Upper lobe of right lung (tissue), 1 donor: ENCODE results near the gene PDXDC1. TPM values are rescaled to one million over a fixed set of nuclear protein-coding genes. Genes with fewer than 3 reads are reported as not detected.
A peak's percentile ranks its signal among the peaks of the same experiment; 100 is the strongest.
"Not testable (repeated sequence)": the region's sequence is repeated elsewhere in the genome, so short reads cannot be mapped to it uniquely, and the experiment has no call there.

Experiments
- ATAC-seq: fragments of 200-7000 bp; cut with Tn5 transposase; one replicate; pipeline ENCODE4 v1.9.1; 2020; ENCODE audit warnings: mild to moderate bottlenecking, moderate library complexity
- DNase-seq: peaks from one replicate; pipeline ENCODE4 v3.0.0-alpha.2; 2020
- H3K27ac ChIP-seq: fragments of 200-600 bp; one replicate; pipeline ENCODE4 v1.8.0; 2022
- H3K27me3 ChIP-seq: fragments of 200-600 bp; one replicate; pipeline ENCODE4 v1.8.0; 2022; ENCODE audit warnings: mild to moderate bottlenecking
- H3K36me3 ChIP-seq: fragments of 200-600 bp; one replicate; pipeline ENCODE4 v1.8.0; 2022
- H3K4me1 ChIP-seq: fragments of 200-600 bp; one replicate; pipeline ENCODE4 v1.8.0; 2022
- H3K4me3 ChIP-seq: fragments of 200-600 bp; one replicate; pipeline ENCODE4 v1.8.0; 2022; ENCODE audit warnings: mild to moderate bottlenecking
- H3K9me3 ChIP-seq: fragments of 200-600 bp; one replicate; pipeline ENCODE4 v1.8.0; 2022
- intact Hi-C: fragments of 100-400 bp; cut with DNase I; formaldehyde crosslinking; loops from one replicate; pipeline ENCODE4 v1.11.0; 2022
- total RNA-seq: library from RNA; stranded (reverse); fragmentation: NEBNext Ultra II Directional; extraction: Animal tissue kit (Norgen Biotek cat#: 25700); gene quantifications from one replicate; pipeline ENCODE4 v1.2.1, GENCODE V29; 2021
- TF ChIP-seq, protein P1 (sequence below): fragments of 200-600 bp; IDR thresholded peaks from one replicate; pipeline ENCODE4 v1.8.0; 2022; ENCODE audit warnings: antibody characterized with exemption
- donor health status: DM: no; HTN: yes; CAD: no; lungs with severe emphysema.

The PDXDC1 gene
- total RNA-seq, 1 donor from 2014 or later = 100 TPM

GRCh38 chr16:15043344-15043743, 68.5 kb downstream of the PDXDC1 start:
- DNase-seq = peak; percentile 33
- intact Hi-C loops = no loop called here
- H3K36me3 ChIP-seq = peaks cover 45% of the 10 kb centered on the region

GRCh38 chr16:15044286-15044685, 69.5 kb downstream of the PDXDC1 start:
- H3K4me3 ChIP-seq = no peak overlapping the region
- no peaks in the 10 kb centered on the region for H3K9me3 ChIP-seq
- intact Hi-C loops = no loop called here
- no peak for ATAC-seq
- TF ChIP-seq, protein P1, sequence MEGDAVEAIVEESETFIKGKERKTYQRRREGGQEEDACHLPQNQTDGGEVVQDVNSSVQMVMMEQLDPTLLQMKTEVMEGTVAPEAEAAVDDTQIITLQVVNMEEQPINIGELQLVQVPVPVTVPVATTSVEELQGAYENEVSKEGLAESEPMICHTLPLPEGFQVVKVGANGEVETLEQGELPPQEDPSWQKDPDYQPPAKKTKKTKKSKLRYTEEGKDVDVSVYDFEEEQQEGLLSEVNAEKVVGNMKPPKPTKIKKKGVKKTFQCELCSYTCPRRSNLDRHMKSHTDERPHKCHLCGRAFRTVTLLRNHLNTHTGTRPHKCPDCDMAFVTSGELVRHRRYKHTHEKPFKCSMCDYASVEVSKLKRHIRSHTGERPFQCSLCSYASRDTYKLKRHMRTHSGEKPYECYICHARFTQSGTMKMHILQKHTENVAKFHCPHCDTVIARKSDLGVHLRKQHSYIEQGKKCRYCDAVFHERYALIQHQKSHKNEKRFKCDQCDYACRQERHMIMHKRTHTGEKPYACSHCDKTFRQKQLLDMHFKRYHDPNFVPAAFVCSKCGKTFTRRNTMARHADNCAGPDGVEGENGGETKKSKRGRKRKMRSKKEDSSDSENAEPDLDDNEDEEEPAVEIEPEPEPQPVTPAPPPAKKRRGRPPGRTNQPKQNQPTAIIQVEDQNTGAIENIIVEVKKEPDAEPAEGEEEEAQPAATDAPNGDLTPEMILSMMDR = no peak
- peaks cover 12% of the 10 kb centered on the region for H3K4me1 ChIP-seq
- H3K27me3 ChIP-seq = no peaks in the 10 kb centered on the region
- peaks cover 36% of the 10 kb centered on the region for H3K36me3 ChIP-seq
- no peak overlapping the region for H3K27ac ChIP-seq
- peak; percentile 22 for DNase-seq

More at GRCh38 chr16:15043344-15043743, 68.5 kb downstream of the PDXDC1 start:
- Histone ChIP-seq H3K4me1 (peaks cover 12% of the 10 kb centered on the region), H3K27me3 (no peaks in the 10 kb centered on the region), H3K9me3 (no peaks in the 10 kb centered on the region), H3K4me3 (no peak overlapping the region), H3K27ac (no peak overlapping the region)
- TF ChIP-seq, protein P1 = no peak
- no peak for ATAC-seq

GRCh38 chr16:15045270-15045669, 70.4 kb downstream of the PDXDC1 start:
- ATAC-seq, H3K9me3 ChIP-seq, H3K27me3 ChIP-seq, H3K4me3 ChIP-seq, H3K27ac ChIP-seq, intact Hi-C loops: not testable (repeated sequence)
- peak; percentile 30 for DNase-seq
- Histone ChIP-seq H3K36me3 (peaks cover 26% of the 10 kb centered on the region), H3K4me1 (peaks cover 12% of the 10 kb centered on the region)

- peaks cover 4% of the 10 kb centered on the region for H3K4me1 ChIP-seq
- no peaks in the 10 kb centered on the region for H3K9me3 ChIP-seq
- H3K27ac ChIP-seq = no peak overlapping the region
- intact Hi-C loops = no loop called here
- no peak overlapping the region for H3K4me3 ChIP-seq
- H3K36me3 ChIP-seq = peaks cover 20% of the 10 kb centered on the region
- ATAC-seq (no peak), DNase-seq (peak; percentile 29)
- H3K27me3 ChIP-seq = no peaks in the 10 kb centered on the region
- TF ChIP-seq, protein P1 = no peak
Observed at GRCh38 chr16:15046692-15047376, 72.0 kb downstream of the PDXDC1 start.

DNA sequence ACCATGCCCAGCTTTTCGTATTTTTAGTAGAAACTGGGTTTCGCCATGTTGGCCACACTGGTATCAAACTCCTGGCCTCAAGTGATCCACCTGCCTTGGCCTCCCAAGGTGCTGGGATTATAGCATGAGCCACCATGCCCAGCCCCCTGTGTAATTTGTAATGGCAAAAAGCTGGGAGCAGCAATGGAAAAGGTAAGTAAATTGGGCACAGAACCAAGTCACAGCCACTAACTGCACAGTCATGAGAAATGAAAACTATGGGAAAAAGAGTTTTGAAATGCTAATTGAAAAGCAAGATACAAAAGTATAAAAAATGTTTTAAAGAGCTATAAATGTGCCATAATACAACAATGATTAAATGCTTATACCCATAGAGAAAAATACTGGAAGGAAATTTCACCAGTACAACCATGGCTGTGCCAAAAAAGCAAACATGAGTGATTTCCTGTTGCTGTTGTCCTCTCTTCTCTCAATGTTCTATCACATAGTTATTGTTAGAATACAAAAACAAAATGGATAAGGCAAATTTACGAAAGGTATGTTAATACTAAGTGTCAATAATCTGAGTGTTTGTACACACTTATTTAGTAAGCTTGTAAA, 74.9 kb downstream of the PDXDC1 start:
- DNase-seq (no peak), ATAC-seq (no peak)
- Histone ChIP-seq H3K27ac (no peak overlapping the region), H3K4me3 (no peak overlapping the region), H3K9me3 (no peaks in the 10 kb centered on the region), H3K4me1 (peaks cover 14% of the 10 kb centered on the region), H3K36me3 (peaks cover 13% of the 10 kb centered on the region), H3K27me3 (no peaks in the 10 kb centered on the region)
- intact Hi-C loops = no loop called here
- TF ChIP-seq, protein P1 = no peak

DNA sequence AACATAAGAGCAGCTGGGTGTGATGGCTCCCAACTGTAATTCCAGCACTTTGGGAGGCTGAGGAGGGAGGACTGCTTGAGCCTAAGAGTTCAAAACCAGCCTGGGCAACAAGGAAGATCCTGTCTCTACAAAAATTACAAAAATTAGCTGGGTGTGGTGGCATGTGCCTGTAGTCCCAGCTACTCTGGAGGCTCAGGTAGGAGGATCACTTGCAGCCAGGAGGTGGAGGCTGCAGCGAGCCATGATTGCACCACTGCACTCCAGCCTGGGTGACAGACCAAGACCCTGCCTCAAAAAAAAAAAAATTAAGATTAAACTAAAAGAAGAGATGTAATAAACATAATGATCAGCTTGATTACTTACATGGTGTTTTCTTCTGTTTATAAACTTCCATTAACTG, 75.6 kb downstream of the PDXDC1 start:
- ATAC-seq = not testable (repeated sequence)

More for the DNA sequence above, 75.6 kb downstream of the PDXDC1 start:
- intact Hi-C loops, H3K27me3 ChIP-seq, H3K4me3 ChIP-seq, H3K9me3 ChIP-seq, H3K27ac ChIP-seq, DNase-seq: not testable (repeated sequence)
- Histone ChIP-seq H3K4me1 (peaks cover 17% of the 10 kb centered on the region), H3K36me3 (peaks cover 13% of the 10 kb centered on the region)
